OCI-LY7 (cell line): ENCODE data around the gene ATXN1. TPM values are rescaled to one million over a fixed set of nuclear protein-coding genes. Genes with fewer than 3 reads are reported as not detected.
"Not testable (repeated sequence)": the region's sequence is repeated elsewhere in the genome, so short reads cannot be mapped to it uniquely, and the experiment has no call there.

Source experiments
- BruUV-seq: library from RNA; stranded (reverse); fragments of 400-500 nt; replicated peaks from 2 replicates; lab custom pipeline; 2021; lab: Mats Ljungman, UMichigan
- CTCF ChIA-PET: fragments of 300-600 bp; sonication (Branson Sonifier 250); formaldehyde crosslinking; loops from one replicate; lab custom pipeline; 2022; ENCODE audit warnings: antibody characterized with exemption; ENCODE audit not compliant: unreplicated experiment; lab: Charles Lee
- POLR2A ChIA-PET: fragments of 300-600 bp; sonication (Branson Sonifier 250); formaldehyde crosslinking; loops from one replicate; lab custom pipeline; 2022; ENCODE audit warnings: antibody characterized with exemption; lab: Charles Lee
- DNase-seq: peaks from one replicate; pipeline ENCODE4 v3.0.0-alpha.2; 2015; ENCODE audit warnings: low spot score
- H2AFZ ChIP-seq: fragments of 200-600 bp; sonication (generic), shearing (Covaris generic); 2 replicates; pipeline ENCODE4 v1.6.1; 2014; ENCODE audit warnings: mild to moderate bottlenecking, antibody characterized with exemption, low read length, moderate library complexity
- H3K27ac ChIP-seq: fragments of 200-600 bp; sonication (generic); 2 replicates; pipeline ENCODE4 v1.5.1; 2014; ENCODE audit warnings: mixed run types, low read depth, mild to moderate bottlenecking, moderate library complexity, low read length, inconsistent platforms; ENCODE audit not compliant: poor library complexity, severe bottlenecking
- H3K36me3 ChIP-seq: fragments of 200-600 bp; sonication (generic); 2 replicates; pipeline ENCODE4 v1.6.1; 2014; ENCODE audit warnings: mild to moderate bottlenecking, antibody characterized with exemption, low read length, moderate library complexity, mixed read lengths; ENCODE audit not compliant: insufficient read depth
- H3K4me1 ChIP-seq: fragments of 200-600 bp; sonication (generic); 2 replicates; pipeline ENCODE4 v1.5.1; 2014; ENCODE audit warnings: mild to moderate bottlenecking, low read length; ENCODE audit not compliant: insufficient read depth, poor library complexity, severe bottlenecking
- H3K4me2 ChIP-seq: fragments of 200-600 bp; sonication (generic); 2 replicates; pipeline ENCODE4 v1.6.1; 2014; ENCODE audit warnings: mild to moderate bottlenecking, low read length
- H3K4me3 ChIP-seq: fragments of 200-600 bp; sonication (generic); 2 replicates; pipeline ENCODE4 v1.5.1; 2014; ENCODE audit warnings: mild to moderate bottlenecking, low read depth, low read length; ENCODE audit not compliant: poor library complexity, severe bottlenecking
- H3K79me2 ChIP-seq: fragments of 200-600 bp; sonication (generic); 2 replicates; pipeline ENCODE4 v1.6.1; 2016; ENCODE audit warnings: low read depth, mild to moderate bottlenecking, low read length, moderate library complexity, mixed read lengths; ENCODE audit not compliant: insufficient read depth
- H3K9me2 ChIP-seq: fragments of 200-600 bp; sonication (generic); 2 replicates; pipeline ENCODE4 v1.6.1; 2016; ENCODE audit warnings: mild to moderate bottlenecking, low read length, mixed read lengths; ENCODE audit not compliant: insufficient read depth
- H3K9me3 ChIP-seq: fragments of 200-600 bp; sonication (generic); 2 replicates; pipeline ENCODE4 v1.6.1; 2014; ENCODE audit warnings: mild to moderate bottlenecking, mixed run types, low read length, mixed read lengths
- H4K20me1 ChIP-seq: fragments of 200-600 bp; sonication (generic); 2 replicates; pipeline ENCODE4 v1.6.1; 2014; ENCODE audit warnings: mild to moderate bottlenecking, antibody characterized with exemption, low read length, moderate library complexity, mixed read lengths; ENCODE audit not compliant: insufficient read depth
- CTCF ChIP-seq: fragments of 200-600 bp; sonication (generic); conservative IDR thresholded peaks from 2 replicates; pipeline ENCODE4 v1.5.1; 2014; ENCODE audit warnings: mild to moderate bottlenecking, antibody characterized with exemption, low read length, moderate library complexity, mixed read lengths
- EZH2phosphoT487 ChIP-seq: fragments of 200-600 bp; sonication (generic); IDR thresholded peaks from 2 replicates; pipeline ENCODE4 v1.6.1; 2018; ENCODE audit warnings: low read depth, borderline replicate concordance, mild to moderate bottlenecking, mixed run types, antibody characterized with exemption, low read length, moderate library complexity, mixed read lengths
- intact Hi-C: fragments of 100-400 bp; cut with micrococcal nuclease; formaldehyde crosslinking; loops from one replicate; pipeline ENCODE4 v1.10.0; 2022; ENCODE audit not compliant: unreplicated experiment
- total RNA-seq, 2 experiments: library from RNA; depleted of rRNA in 1 of 2; stranded (reverse); fragments of >200 nt in 1 of 2; shearing (Covaris generic) in 1 of 2; gene quantifications; 2 replicates each; pipeline ENCODE4 v1.2.3, GENCODE V29; 2014 to 2022

Gene ATXN1
- total RNA-seq, 2 experiments from 2014 or later, result not detected

GRCh38 chr6:16468991-16469615 lies 292.2 kb downstream of the ATXN1 start:
- no peaks in the 10 kb centered on the region for H4K20me1 ChIP-seq
- no peak for DNase-seq
- H3K4me3 ChIP-seq, result no peak overlapping the region
- H3K4me1 ChIP-seq, result no peaks in the 10 kb centered on the region
- H3K4me2 ChIP-seq, result no peak overlapping the region
- no peaks in the 10 kb centered on the region for H3K36me3 ChIP-seq
- H3K79me2 ChIP-seq, result no peaks in the 10 kb centered on the region
- no peaks in the 10 kb centered on the region for H3K9me2 ChIP-seq
- POLR2A ChIA-PET, result interaction anchor here (0.7 kb wide), 1 partner anchor 12 kb away, joined by 3 read pairs; no protein-coding TSS in a partner anchor
- TF ChIP-seq CTCF (no peak), EZH2phosphoT487 (no peak)
- BruUV-seq, result no TSS peak
- no peak overlapping the region for H3K27ac ChIP-seq
- intact Hi-C loops, result no loop called here
- H2AFZ ChIP-seq, result no peak overlapping the region
- CTCF ChIA-PET, result no interaction called here
- H3K9me3 ChIP-seq, result no peaks in the 10 kb centered on the region

- no peaks in the 10 kb centered on the region for H3K4me1 ChIP-seq
- CTCF ChIA-PET, result no interaction called here
- BruUV-seq, result no TSS peak
- no peak overlapping the region for H3K4me2 ChIP-seq
- H3K9me2 ChIP-seq, result no peaks in the 10 kb centered on the region
- H3K9me3 ChIP-seq, result no peaks in the 10 kb centered on the region
- intact Hi-C loops, result no loop called here
- H3K27ac ChIP-seq, result no peak overlapping the region
- TF ChIP-seq CTCF (no peak), EZH2phosphoT487 (no peak)
- H3K79me2 ChIP-seq, result no peaks in the 10 kb centered on the region
- H4K20me1 ChIP-seq, result no peaks in the 10 kb centered on the region
- no peaks in the 10 kb centered on the region for H3K36me3 ChIP-seq
- POLR2A ChIA-PET, result interaction anchor here (0.6 to 1.3 kb wide), 2 partner anchors 14 to 60 kb away, joined by 3 to 7 read pairs; no protein-coding TSS in a partner anchor
- no peak for DNase-seq
- H3K4me3 ChIP-seq, result no peak overlapping the region
- no peak overlapping the region for H2AFZ ChIP-seq
Measured at GRCh38 chr6:16466800-16467553, 294.3 kb downstream of the ATXN1 start.

DNA sequence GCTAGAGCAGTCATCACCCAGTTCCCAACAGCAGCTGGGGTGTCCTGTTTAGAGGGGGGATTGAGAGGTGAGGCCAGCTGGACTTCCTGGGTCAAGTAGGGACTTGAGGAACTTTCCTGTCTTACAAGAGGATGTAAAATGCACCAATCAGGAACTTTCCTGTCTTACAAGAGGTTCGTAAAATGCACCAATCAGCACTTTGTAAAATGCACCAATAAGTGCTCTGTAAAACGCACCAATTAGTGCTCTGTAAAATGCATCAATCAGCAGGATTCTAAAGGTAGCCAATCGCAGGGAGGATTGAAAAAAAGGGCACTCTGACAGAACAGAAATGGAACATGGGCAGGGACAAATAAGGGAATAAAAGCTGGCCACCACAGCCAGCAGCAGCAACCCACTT lies 297.2 kb downstream of the ATXN1 start:
- POLR2A ChIA-PET, result interaction anchor here (0.6 to 1.2 kb wide), 2 partner anchors 10 to 27 kb away, joined by 3 read pairs; no protein-coding TSS in a partner anchor
- Histone ChIP-seq H3K36me3 (no peaks in the 10 kb centered on the region), H2AFZ (no peak overlapping the region), H3K4me1 (no peaks in the 10 kb centered on the region), H3K9me3 (no peaks in the 10 kb centered on the region), H4K20me1 (no peaks in the 10 kb centered on the region), H3K9me2 (no peaks in the 10 kb centered on the region), H3K4me2 (no peak overlapping the region), H3K79me2 (no peaks in the 10 kb centered on the region), H3K27ac (no peak overlapping the region), H3K4me3 (no peak overlapping the region)
- TF ChIP-seq EZH2phosphoT487, result no peak
- TF ChIP-seq CTCF, result no peak
- DNase-seq, result no peak
- intact Hi-C loops, result no loop called here
- BruUV-seq, result no TSS peak
- CTCF ChIA-PET, result no interaction called here

GRCh38 chr6:16463246-16463645 lies 298.0 kb downstream of the ATXN1 start:
- intact Hi-C loops, H4K20me1 ChIP-seq, H3K79me2 ChIP-seq, H3K36me3 ChIP-seq, H3K27ac ChIP-seq, H2AFZ ChIP-seq, H3K4me1 ChIP-seq, CTCF ChIA-PET, H3K4me2 ChIP-seq, H3K9me3 ChIP-seq, POLR2A ChIA-PET, H3K4me3 ChIP-seq, H3K9me2 ChIP-seq, DNase-seq, BruUV-seq: not testable (repeated sequence)
